GM19324 (cell line): Measurements from ENCODE around the gene RELB.
"Not testable (repeated sequence)": the region's sequence is repeated elsewhere in the genome, so short reads cannot be mapped to it uniquely, and the experiment has no call there.

Experiments
- ATAC-seq: cut with Tn5 transposase; IDR thresholded peaks from one replicate; pipeline ENCODE4 v1.9.1; 2021; ENCODE audit warnings: mild to moderate bottlenecking, moderate library complexity; ENCODE audit not compliant: unreplicated experiment, low FRiP score

Gene RELB, protein sequence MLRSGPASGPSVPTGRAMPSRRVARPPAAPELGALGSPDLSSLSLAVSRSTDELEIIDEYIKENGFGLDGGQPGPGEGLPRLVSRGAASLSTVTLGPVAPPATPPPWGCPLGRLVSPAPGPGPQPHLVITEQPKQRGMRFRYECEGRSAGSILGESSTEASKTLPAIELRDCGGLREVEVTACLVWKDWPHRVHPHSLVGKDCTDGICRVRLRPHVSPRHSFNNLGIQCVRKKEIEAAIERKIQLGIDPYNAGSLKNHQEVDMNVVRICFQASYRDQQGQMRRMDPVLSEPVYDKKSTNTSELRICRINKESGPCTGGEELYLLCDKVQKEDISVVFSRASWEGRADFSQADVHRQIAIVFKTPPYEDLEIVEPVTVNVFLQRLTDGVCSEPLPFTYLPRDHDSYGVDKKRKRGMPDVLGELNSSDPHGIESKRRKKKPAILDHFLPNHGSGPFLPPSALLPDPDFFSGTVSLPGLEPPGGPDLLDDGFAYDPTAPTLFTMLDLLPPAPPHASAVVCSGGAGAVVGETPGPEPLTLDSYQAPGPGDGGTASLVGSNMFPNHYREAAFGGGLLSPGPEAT

GRCh38 chr19:45001087-45001739 lies at the start of gene RELB:
TSS of gene RELB (plus strand) at chr19:45001464. CDS start at chr19:45001580, 116 bp downstream.
- peak; percentile 73 for ATAC-seq

DNA sequence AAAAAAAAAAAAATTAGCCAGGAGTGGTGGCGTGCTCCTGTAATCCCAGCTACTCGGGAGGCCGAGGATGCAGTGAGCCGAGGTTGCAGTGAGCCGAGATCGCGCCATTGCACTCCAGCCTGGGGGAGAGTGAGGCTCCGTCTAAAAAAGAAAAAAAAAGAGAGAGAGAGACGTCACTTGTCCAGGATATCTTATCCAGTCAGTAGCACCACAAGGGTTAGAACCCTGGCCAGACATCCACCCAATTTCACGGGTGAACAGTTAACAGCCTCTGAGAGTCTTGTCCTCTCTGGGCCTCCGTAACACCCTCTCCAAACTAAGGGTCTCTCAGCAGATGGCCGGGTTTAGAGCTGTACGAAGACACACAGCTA lies 47.0 kb upstream of the RELB start:
- ATAC-seq: no peak

- ATAC-seq: peak; percentile 83
Measured at GRCh38 chr19:44954649-44955504, 46.4 kb upstream of the RELB start, which contains the start of gene CLPTM1. TSS of gene CLPTM1 (plus strand) at chr19:44955380. CDS start at chr19:44955396, 16 bp downstream.

GRCh38 chr19:44955505-44956439 lies 45.5 kb upstream of the RELB start:
- peak; percentile 21 for ATAC-seq

DNA sequence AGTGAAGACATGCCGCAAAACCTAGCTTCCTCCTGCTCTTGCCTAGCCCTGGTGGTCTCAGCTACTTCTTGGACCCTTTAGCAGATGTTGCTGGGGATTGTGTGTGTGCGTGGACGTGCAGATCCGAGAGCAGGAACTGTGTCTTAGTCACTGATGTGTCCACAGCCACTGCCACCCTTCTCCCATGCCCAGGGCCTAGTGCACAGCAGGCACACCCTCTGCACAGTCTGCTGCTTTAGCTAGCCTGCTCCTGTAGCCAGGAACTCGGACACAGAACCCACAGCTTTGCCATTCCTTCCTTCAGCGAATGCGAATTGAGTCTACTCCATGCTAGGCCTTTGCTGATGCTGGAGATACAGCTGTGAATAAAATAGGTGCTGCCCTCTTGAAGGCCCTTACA lies 43.7 kb upstream of the RELB start:
- ATAC-seq: no peak

- no peak for ATAC-seq
Measured at GRCh38 chr19:44958090-44958489, 43.2 kb upstream of the RELB start.

DNA sequence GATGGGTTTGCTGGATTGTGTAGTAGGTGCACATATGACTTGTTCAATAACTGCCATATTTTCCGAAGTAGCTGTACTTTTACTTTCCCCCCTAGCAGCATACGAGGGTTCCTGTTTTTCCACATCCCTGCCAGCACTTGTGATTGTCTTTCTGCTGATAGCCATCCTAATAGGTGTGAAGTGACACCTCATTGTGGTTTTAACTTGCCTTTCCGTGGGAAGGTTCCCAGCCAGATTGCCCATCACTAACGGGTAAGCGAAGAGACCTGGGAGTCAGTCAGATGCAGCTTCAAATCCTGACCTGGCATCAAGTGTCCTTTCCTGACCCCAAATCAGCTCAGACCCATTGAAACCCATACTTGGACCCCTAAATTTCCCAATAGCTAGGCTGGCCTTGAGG lies 41.6 kb upstream of the RELB start:
- no peak for ATAC-seq

DNA sequence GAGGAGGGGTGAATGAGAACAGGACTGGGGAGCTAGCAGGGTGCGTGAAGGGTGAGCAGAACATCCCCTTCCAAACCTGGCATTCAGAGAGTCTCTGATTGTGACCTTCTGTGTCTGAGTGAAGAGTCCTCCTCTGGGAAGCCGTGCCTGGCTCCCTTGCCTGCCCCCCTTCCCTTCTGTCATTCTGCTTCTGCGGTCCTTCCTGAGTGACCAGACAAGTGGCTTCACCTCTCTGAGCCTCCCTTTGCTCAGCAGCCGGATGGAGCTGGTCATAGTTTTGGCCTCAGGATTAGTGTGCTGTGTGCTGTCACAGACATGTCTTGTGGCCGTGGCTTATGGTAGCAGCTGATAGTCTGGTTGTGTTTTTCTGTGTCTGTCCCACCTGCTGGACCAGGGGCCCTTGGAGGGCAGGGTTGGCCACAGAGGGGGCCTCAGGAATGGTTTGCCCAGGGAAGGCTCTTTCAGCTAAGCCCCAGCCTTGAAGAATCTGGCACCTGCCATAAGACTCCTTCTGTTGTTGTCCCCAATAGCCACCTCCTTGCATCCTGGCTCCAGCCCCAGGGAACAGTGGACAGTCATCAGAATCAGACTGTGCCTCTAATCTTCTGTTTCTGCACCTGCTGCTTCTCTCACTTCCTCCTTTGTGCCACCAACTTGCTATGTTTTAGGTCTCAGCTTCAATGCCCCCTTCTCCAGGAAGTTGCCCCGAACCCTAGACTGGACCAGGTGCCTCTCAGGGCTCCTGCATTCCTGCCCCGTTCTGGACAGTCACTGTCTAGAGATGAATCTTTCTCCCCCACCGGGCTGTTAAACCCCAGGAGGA lies 40.1 kb upstream of the RELB start:
- no peak for ATAC-seq

GRCh38 chr19:44961821-44962220 lies 39.4 kb upstream of the RELB start:
- no peak for ATAC-seq

DNA sequence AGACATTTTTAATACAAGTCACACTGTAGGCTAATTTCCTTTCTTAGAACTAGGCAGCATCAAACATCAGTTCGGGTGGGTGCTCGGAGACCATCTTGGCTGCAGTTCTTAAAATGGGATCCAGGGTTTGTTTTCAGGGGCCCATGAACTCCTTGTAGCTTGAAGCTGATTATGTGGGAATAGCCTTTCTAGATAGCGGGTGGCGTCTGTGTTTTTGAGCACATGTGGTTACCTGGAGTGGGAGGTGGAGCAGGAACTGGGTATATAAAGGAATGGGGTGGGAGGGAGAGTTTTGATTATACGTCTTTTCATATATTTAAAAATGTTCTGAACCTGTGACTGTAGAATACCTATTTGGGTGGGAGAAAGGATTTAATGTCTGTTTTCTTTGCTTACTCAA lies 33.1 kb upstream of the RELB start:
- no peak for ATAC-seq

DNA sequence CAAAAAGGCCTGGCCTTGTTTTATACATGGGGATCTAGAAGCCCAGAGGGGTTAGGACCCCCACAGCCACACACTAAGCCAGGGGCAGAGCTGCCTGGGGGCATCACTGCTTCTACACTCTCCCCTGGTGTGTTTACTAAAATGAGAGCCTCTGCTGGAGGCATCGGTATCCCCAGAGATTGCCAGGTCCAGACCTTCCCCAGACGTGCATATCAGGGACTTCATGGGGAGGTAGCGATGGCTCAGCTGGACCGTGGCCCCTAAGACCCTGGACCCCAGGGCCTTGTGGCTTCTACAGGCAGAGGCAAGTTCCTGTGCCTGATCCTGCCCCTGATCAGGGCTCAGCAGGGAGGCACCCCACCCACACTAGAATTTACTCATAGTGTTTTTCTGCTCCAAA lies 32.6 kb upstream of the RELB start:
- no peak for ATAC-seq

GRCh38 chr19:44969437-44969836 lies 31.8 kb upstream of the RELB start:
- no peak for ATAC-seq

DNA sequence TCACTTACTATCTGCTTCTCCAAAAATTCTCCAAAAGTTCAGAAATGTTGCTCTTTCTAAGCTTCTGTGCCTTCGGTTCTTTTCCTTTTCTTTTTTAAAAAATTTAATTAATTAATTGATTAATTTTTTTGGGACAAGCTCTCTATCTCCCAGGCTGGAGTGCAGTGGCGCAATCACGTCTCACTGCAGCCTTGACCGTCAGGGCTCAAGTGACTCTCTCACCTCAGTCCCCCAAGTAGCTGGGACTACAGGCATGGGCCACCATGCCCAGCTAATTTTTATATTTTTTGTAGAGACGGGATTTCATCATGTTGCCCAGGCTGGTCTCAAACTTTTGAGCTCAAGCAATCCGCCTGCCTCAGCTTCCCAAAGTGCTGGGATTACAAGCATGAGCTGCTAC lies 29.8 kb upstream of the RELB start:
- ATAC-seq: not testable (repeated sequence)

- ATAC-seq: no peak
Measured at GRCh38 chr19:44972802-44973201, 28.5 kb upstream of the RELB start.

- ATAC-seq: no peak
Measured at GRCh38 chr19:44973982-44974735, 27.1 kb upstream of the RELB start.

GRCh38 chr19:44974857-44975256 lies 26.4 kb upstream of the RELB start:
- no peak for ATAC-seq

GRCh38 chr19:44975444-44975843 lies 25.8 kb upstream of the RELB start:
- no peak for ATAC-seq

DNA sequence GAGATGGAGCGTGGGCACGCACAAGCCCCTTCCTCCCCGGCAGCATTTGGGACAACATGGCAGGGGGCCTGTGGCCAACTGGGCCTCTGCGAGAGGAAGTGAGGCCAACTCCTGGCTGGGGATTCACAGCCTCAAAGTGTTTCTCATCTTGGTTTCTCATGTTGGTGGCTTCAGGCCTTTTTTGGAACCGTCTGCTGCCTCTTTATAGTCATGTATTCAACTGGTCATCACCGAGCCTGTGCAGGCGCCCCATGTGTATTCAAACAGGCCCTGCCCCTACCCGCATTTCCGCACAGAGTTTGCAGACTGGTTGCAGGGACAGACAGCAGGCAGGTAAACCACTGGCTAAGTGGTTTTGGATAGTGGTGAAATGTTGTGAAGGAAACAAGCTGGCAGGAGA lies 17.3 kb upstream of the RELB start:
- no peak for ATAC-seq
